Vagina (tissue), 2 donors: ENCODE results near the gene MYOZ3. TPM values are rescaled to one million over a fixed set of nuclear protein-coding genes. Genes with fewer than 3 reads are reported as not detected.

Experiments used
- DNase-seq, 2 donors: peaks; one replicate each; pipeline ENCODE4 v3.0.0-alpha.2; 2017; ENCODE audit errors: extremely low spot score in 2 of 2
- H3K27ac ChIP-seq: fragments of 200-600 bp; sonication (generic); one replicate; pipeline ENCODE4 v1.5.1; 2019
- H3K27me3 ChIP-seq: fragments of 200-600 bp; sonication (generic); one replicate; pipeline ENCODE4 v1.5.1; 2019
- H3K36me3 ChIP-seq, 2 donors: fragments of 200-600 bp; sonication (generic); one replicate each; pipeline ENCODE4 v1.5.1; 2017 to 2019
- H3K4me1 ChIP-seq: fragments of 200-600 bp; sonication (generic); one replicate; pipeline ENCODE4 v1.5.1; 2019
- H3K4me3 ChIP-seq, 2 donors: fragments of 200-600 bp; sonication (generic); 1 replicate in 1 of 2; 2 replicates in 1 of 2; pipeline ENCODE4 v1.5.1; 2016 to 2019
- H3K9me3 ChIP-seq: fragments of 200-600 bp; sonication (generic); one replicate; pipeline ENCODE4 v1.5.1; 2019
- POLR2A ChIP-seq, 2 donors: fragments of 450-650 bp; IDR thresholded peaks; one replicate each; pipeline ENCODE4 v1.6.1; 2017; ENCODE audit warnings: antibody characterized with exemption in 2 of 2, mild to moderate bottlenecking in 2 of 2, moderate library complexity in 2 of 2
- POLR2AphosphoS5 ChIP-seq, 2 donors: sonication (generic); formaldehyde crosslinking; IDR thresholded peaks; one replicate each; pipeline ENCODE4 v1.9.0; 2017; ENCODE audit warnings: antibody characterized with exemption in 2 of 2, mild to moderate bottlenecking in 2 of 2, low read depth in 1 of 2; ENCODE audit not compliant: insufficient read depth in 1 of 2
- intact Hi-C: fragments of 100-400 bp; cut with DNase I; formaldehyde crosslinking; loops from one replicate; pipeline ENCODE4 v1.15.1; 2023
- total RNA-seq: library from RNA; depleted of rRNA; stranded (reverse); fragments of >200 nt; gene quantifications from one replicate; pipeline ENCODE4 v1.2.3, GENCODE V29; 2016
- TF ChIP-seq, protein P1 (sequence below), 3 experiments: fragments of 450-650 bp in 2 of 3; fragments of 200-600 bp in 1 of 3; sonication (generic) in 1 of 3; IDR thresholded peaks; one replicate each; pipeline ENCODE4 v1.5.1; 2017 to 2019; ENCODE audit warnings: antibody characterized with exemption in 3 of 3, mild to moderate bottlenecking in 2 of 3, moderate library complexity in 2 of 3

MYOZ3 gene
- total RNA-seq, 1 donor from 2014 or later = not detected

DNA sequence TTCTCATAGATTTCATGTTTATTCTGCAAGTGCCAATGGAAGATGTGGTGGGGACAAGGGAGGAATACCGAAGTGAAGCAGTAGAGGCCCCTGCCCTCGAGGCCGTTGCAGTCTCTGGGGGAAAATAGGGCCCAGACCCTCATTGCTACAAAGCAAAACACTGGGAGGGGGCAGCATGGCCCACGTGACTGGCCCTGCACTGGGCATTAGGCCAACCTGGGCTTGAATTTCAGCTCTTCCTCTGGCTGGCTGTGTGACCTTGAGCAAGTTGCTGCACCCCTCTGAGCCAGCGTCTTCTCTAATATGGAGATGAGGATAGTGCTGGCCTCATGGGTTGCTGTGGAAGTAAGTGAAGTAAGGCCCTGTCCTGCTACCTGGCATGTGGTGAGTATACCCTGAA, 21.3 kb upstream of the MYOZ3 start:
- H3K4me3 ChIP-seq = no peak overlapping the region
- H3K27ac ChIP-seq = peak overlapping the region; percentile 91
- intact Hi-C loops = no loop called here
- TF ChIP-seq POLR2A (IDR thresholded peaks at IDR 0.05) (no peak), POLR2AphosphoS5 (IDR thresholded peaks at IDR 0.05; ENCODE audit: insufficient read depth in 1 of 2, low read depth in 1 of 2) (no peak)
- TF ChIP-seq, protein P1, sequence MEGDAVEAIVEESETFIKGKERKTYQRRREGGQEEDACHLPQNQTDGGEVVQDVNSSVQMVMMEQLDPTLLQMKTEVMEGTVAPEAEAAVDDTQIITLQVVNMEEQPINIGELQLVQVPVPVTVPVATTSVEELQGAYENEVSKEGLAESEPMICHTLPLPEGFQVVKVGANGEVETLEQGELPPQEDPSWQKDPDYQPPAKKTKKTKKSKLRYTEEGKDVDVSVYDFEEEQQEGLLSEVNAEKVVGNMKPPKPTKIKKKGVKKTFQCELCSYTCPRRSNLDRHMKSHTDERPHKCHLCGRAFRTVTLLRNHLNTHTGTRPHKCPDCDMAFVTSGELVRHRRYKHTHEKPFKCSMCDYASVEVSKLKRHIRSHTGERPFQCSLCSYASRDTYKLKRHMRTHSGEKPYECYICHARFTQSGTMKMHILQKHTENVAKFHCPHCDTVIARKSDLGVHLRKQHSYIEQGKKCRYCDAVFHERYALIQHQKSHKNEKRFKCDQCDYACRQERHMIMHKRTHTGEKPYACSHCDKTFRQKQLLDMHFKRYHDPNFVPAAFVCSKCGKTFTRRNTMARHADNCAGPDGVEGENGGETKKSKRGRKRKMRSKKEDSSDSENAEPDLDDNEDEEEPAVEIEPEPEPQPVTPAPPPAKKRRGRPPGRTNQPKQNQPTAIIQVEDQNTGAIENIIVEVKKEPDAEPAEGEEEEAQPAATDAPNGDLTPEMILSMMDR (IDR thresholded peaks at IDR 0.05) = no peak
- no peaks in the 10 kb centered on the region for H3K9me3 ChIP-seq
- peaks cover 96% of the 10 kb centered on the region for H3K4me1 ChIP-seq
- DNase-seq = no peak
- H3K27me3 ChIP-seq = no peaks in the 10 kb centered on the region
- H3K36me3 ChIP-seq = no peaks in the 10 kb centered on the region

GRCh38 chr5:150640311-150641005, 20.6 kb upstream of the MYOZ3 start, which contains the start of gene SYNPO:
SYNPO (plus strand) TSS chr5:150640660; CDS start chr5:150648276, 7,616 bp downstream.
- peak in 1 of 2 donors; percentile 97 for DNase-seq
- H3K27me3 ChIP-seq = no peaks in the 10 kb centered on the region
- no peak for TF ChIP-seq POLR2A (IDR thresholded peaks at IDR 0.05)
- TF ChIP-seq POLR2AphosphoS5 (IDR thresholded peaks at IDR 0.05; ENCODE audit: insufficient read depth in 1 of 2, low read depth in 1 of 2) = peak; percentile 78 to 83
- TF ChIP-seq, protein P1 (IDR thresholded peaks at IDR 0.05) = no peak
- peaks cover 97% of the 10 kb centered on the region for H3K4me1 ChIP-seq
- no peaks in the 10 kb centered on the region for H3K9me3 ChIP-seq
- H3K4me3 ChIP-seq = peak within 1 kb of the TSS; percentile 17 to 35
- H3K36me3 ChIP-seq = no peaks in the 10 kb centered on the region
- intact Hi-C loops = no loop called here
- H3K27ac ChIP-seq = peak within 1 kb of the TSS; percentile 91

DNA sequence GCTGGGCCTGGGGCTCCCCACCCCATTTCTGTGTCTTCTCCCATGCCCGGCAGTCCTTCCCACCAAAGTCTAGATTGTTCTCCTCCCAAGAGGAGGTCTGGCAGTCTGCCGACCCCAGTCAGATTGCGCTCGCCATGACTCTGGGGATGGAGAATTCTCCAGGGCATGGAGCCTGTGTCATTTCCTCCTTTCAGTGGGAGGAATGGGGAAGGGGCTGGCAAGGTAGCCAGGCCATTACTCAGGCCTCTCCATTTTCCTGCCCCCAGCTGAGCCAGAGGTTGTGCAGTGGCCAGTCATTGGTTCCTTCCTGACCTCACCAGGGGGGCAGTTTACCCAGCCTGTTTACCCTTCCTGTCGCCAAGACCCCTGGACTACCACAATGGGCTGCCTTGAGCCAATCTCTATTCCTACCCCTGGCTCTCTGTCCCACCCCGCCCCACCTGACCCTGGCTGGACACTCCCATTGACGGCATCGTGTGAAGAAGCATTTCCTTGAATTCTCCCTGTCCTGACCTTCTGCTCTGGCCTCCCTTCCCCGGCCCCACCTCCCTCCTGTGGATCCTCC, 20.0 kb upstream of the MYOZ3 start:
- peaks cover 93% of the 10 kb centered on the region for H3K4me1 ChIP-seq

GRCh38 chr5:150641824-150642566, 19.1 kb upstream of the MYOZ3 start:
- H3K4me3 ChIP-seq = no peak overlapping the region
- DNase-seq = no peak
- peaks cover 84% of the 10 kb centered on the region for H3K4me1 ChIP-seq
- H3K9me3 ChIP-seq = no peaks in the 10 kb centered on the region
- TF ChIP-seq POLR2A (IDR thresholded peaks at IDR 0.05) = no peak
- TF ChIP-seq POLR2AphosphoS5 (IDR thresholded peaks at IDR 0.05; ENCODE audit: insufficient read depth in 1 of 2, low read depth in 1 of 2) = no peak
- TF ChIP-seq, protein P1 (IDR thresholded peaks at IDR 0.05) = no peak
- no peaks in the 10 kb centered on the region for H3K36me3 ChIP-seq
- intact Hi-C loops = no loop called here
- H3K27ac ChIP-seq = peak overlapping the region; percentile 91
- no peaks in the 10 kb centered on the region for H3K27me3 ChIP-seq

More for the DNA sequence above, 20.0 kb upstream of the MYOZ3 start:
- no peak for DNase-seq
- Histone ChIP-seq H3K9me3 (no peaks in the 10 kb centered on the region), H3K4me3 (peak overlapping the region; percentile 17 to 35), H3K27me3 (no peaks in the 10 kb centered on the region), H3K27ac (peak overlapping the region; percentile 91), H3K36me3 (no peaks in the 10 kb centered on the region)
- intact Hi-C loops = no loop called here
- TF ChIP-seq POLR2AphosphoS5 (IDR thresholded peaks at IDR 0.05; ENCODE audit: insufficient read depth in 1 of 2, low read depth in 1 of 2) (peak in 1 of 2 donors; percentile 47), POLR2A (IDR thresholded peaks at IDR 0.05) (no peak)
- TF ChIP-seq, protein P1 (IDR thresholded peaks at IDR 0.05) = no peak
